ENCODE measurements around the gene ZYX. TPM values are rescaled to one million over a fixed set of nuclear protein-coding genes. Genes with fewer than 3 reads are reported as not detected.
"Not testable (repeated sequence)": the region's sequence is repeated elsewhere in the genome, so short reads cannot be mapped to it uniquely, and the experiment has no call there.

The ZYX gene
- total RNA-seq, 1 donor from 2014 or later: 171 TPM

- intact Hi-C loops (cut with micrococcal nuclease): loop anchor here (5.0 to 10.0 kb wide), 2 partner anchors 50 to 113 kb away; partner anchors contain the start of gene FAM131B
Observed at GRCh38 chr7:143415209-143415608, 34.1 kb downstream of the ZYX start.

DNA sequence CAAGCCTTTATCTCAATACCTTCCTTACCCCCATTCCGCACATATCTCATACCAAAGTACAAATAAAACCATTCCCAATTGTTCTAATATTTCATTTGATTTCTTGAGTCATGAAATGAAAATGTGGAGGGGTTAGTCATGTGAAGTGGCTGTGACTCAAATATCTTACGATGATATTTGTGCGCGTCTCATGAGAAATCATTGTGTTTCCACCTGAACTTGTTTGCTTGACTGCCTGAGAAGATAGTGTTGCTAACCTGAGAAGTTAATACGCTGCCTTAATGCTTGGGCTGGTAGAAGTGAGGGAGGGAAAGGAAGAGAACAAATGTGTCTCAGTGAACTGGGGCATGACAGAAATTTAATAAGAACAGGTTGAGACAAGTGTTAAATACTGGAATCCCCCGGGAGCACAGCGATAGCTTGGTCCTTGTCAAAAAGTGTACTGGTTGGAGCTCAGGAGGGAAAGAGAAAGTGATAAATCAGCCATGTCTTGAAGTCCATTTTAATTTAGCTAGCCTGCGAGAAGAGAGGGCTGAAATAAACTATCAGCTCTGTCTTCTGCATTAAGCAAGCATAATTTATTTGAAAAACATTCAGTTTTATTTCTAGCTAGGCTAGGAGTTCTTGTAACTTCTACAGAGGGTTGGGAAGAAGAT is 34.7 kb downstream of the ZYX start:
- intact Hi-C loops (cut with micrococcal nuclease): loop anchor here (1.0 to 10.0 kb wide), 5 partner anchors 36 to 407 kb away; partner anchors contain the start of gene FAM131B

DNA sequence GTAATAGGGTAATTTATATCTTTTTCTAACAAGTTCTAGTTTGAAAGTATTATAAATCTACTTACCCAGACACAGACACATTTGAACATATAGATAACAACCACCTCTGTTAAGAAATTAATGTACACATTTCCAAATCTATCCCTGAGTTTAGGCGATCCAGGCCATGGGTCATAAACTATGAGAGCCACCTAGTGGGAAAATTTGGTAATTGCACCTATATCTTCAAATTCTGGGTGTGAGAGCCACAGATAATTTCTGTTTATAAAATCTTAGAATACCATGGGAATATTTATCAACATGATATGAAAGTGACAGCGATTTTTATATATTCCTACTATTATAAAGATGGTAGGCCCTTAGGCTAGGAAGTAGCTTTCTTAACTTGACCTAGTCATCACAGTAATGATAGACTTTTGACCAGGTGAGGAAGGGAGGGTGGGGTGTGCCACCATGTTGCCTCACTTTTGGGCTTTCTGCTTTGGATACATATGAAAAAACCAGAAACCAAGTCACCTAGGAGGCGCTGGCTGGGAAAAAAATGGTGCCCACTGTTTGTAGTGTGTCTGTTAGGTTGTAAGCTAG is 35.5 kb downstream of the ZYX start:
- intact Hi-C loops (cut with micrococcal nuclease): loop anchor here (1.0 to 10.0 kb wide), 5 partner anchors 36 to 408 kb away; partner anchors contain the start of gene FAM131B

GRCh38 chr7:143417734-143418383 is 36.7 kb downstream of the ZYX start:
- intact Hi-C loops (cut with micrococcal nuclease): loop anchor here (2.0 to 10.0 kb wide), 3 partner anchors 53 to 409 kb away; partner anchors contain the start of gene FAM131B

- intact Hi-C loops (cut with micrococcal nuclease): loop anchor here (5.0 to 10.0 kb wide), 2 partner anchors 54 to 117 kb away; partner anchors contain the start of gene FAM131B
Observed at GRCh38 chr7:143418681-143419458, 37.7 kb downstream of the ZYX start.

DNA sequence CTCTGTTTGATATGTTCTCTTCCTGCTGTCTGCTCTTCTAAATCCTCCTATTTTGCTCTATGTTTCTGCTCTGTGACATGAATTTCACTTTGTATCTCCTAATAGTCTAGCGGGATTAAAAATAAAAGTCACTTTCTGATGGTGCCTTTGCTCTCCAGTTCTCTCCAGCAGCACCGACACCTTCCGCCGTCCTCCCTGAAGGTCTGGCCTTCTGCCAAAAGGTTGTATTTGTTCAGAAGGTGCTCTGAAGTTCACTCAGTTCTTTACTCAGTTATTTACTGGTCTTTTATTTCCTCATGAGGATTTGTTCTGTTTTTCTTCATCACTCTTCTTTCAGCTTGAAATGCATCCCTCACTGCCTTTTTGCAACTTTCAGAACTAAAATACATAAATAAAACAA is 38.7 kb downstream of the ZYX start:
- intact Hi-C loops (cut with micrococcal nuclease): loop anchor here (5.0 to 10.0 kb wide), 2 partner anchors 55 to 118 kb away; partner anchors contain the start of gene FAM131B

DNA sequence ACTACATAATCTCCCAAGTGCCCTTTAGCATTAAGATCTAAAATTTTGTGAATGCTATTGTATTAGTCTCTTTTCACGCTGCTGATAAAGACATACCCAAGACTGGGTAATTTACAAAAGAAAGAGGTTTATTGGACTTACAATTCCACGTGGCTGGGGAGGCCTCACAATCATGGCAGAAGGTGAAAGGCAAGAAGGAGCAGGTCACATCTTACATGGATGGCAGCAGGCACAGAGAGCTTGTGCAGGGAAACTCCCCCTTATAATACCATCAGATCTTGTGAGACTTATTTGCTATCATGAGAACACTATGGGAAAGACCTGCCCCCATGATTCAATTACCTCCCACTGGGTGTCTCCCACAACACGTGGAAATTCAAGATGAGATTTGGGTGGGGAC is 39.5 kb downstream of the ZYX start:
- intact Hi-C loops (cut with micrococcal nuclease): not testable (repeated sequence)

GRCh38 chr7:143422033-143422432 is 40.9 kb downstream of the ZYX start:
- intact Hi-C loops (cut with micrococcal nuclease): no loop called here

DNA sequence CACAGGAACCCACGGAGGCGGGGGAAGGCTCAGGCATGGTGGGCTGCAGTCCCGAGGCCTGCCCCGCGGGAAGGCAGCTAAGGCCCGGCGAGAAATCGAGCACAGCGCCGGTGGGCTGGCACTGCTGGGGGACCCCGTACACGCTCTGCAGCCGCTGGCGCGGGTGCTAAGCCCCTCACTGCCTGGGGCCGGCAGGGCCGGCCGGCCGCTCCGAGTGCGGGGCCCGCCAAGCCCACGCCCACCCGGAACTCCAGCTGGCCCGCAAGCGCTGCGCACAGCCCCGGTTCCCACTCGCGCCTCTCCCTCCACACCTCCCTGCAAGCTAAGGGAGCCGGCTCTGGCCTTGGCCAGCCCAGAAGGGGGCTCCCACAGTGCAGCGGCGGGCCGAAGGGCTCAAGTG is 43.3 kb downstream of the ZYX start:
- intact Hi-C loops (cut with micrococcal nuclease): not testable (repeated sequence)

DNA sequence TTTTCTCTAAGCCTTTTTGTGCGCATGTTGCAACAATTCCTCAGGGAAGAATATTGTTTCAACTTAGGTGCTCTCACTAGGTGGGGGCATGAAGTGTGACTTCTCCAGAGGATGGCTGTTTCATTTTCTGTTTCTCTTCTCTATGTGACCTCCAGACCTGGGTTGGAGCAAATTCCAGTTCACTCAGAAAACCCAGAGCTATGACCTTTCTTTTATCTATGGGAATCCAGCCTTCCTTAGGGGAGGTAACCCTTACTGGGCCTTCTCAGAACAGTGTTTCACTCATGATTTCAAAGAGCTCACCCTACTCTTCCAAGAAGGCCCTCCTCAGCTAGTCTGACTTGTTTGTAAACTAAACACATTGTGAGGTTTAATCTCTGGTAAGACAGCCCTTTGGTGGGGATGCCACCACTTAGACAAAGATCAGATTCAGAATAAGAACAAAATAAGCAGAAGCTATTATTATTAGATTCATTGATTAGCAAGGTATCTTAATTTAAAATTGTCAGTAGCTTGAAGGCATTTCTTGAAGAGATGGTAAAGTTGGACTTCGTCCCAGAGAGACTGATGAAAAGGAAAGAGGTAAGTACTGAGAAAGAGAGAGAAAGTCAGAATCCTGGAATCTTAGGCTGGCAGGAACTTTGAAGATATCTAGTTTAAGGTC is 45.5 kb downstream of the ZYX start:
- intact Hi-C loops (cut with micrococcal nuclease): no loop called here

GRCh38 chr7:143429770-143430698 is 48.9 kb downstream of the ZYX start:
- intact Hi-C loops (cut with micrococcal nuclease): no loop called here

DNA sequence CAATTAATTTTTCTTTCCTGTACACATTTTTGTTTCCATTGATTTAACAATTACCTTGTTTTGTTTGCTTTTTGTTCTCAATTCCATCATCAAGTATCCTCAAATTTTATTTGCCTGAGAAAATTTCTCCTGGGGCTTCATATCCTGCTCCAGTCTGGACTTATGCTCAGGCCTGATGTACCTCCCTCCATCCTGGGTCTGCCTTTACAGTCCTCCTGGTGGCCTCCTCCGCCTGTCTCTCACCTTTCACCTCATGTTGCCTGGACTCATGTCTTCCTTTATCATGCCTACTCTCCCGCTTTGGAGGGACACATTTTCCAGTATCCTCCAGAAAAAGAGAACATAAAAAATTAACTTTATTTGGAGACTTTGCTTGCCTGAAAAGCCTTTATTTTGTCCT is 50.0 kb downstream of the ZYX start:
- intact Hi-C loops (cut with micrococcal nuclease): no loop called here

DNA sequence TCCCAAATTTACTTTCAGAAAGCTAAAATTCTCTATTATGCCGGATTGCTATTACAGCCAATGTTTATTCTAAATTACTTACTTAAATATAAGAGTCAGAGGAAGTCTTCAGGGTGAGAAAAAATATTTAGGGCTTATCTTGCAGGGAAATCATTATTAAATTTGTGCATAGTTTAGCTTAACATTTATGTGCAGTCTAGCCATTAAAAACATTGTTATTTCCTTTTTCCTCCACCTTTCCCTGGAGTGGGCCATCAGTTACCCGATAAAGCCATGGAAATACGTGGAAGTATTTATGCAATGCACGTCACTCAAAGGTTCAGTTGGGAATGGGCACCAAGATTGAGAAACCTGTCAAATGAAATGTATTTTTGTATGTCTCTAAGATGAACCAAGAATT is 52.6 kb downstream of the ZYX start:
- intact Hi-C loops (cut with micrococcal nuclease): no loop called here

GRCh38 chr7:143434660-143435059 is 53.5 kb downstream of the ZYX start:
- intact Hi-C loops (cut with micrococcal nuclease): no loop called here

DNA sequence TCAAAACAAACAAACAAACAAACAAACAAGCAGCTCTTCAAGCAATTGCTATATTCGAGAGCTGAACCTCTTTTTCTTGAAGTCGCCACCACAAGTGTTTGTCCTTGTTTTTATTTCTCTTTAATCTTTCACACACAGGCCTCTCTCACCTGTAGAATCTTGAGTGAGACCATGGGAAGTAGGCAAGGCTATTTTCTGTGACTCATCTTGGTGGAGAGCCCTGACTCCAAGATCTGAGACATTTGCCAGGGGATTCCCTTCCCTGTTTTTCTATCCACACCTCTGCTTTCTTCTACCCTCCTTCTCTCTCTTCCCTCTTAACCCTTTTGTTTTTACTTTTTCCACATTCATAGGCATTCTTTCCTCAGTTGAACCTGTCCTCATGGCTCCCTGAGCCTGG is 54.1 kb downstream of the ZYX start:
- intact Hi-C loops (cut with micrococcal nuclease): no loop called here

DNA sequence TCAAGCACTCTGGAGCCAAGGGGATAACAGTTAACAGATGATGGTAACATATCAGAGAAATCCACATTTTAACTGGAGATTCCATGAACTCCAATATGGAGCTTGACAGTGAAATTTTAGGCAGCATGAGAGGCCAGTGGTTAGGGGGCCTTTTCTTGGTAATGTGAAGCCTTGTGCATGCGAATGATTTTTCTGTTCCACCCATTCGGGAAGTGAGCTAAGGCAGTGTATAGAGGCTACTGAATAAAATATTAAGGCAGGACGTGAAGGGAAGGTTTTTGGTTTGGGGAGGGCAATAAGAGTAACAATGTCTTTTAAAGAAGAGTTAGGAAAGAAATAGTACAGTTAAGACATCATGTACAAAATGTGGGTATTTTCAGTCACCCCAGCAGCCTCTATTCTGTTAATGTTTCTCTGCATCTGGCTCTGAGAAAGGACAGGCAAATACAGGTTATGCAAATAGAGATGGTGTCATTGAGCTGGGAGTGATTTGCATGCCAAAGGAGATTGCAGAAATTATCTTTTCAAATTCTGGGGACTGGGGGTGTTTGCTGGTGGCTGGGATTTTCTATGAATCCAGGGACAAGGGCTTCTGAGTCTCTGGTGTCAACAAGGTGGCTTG is 55.3 kb downstream of the ZYX start:
- intact Hi-C loops (cut with micrococcal nuclease): no loop called here

GRCh38 chr7:143437578-143437977 is 56.4 kb downstream of the ZYX start:
- intact Hi-C loops (cut with micrococcal nuclease): no loop called here

DNA sequence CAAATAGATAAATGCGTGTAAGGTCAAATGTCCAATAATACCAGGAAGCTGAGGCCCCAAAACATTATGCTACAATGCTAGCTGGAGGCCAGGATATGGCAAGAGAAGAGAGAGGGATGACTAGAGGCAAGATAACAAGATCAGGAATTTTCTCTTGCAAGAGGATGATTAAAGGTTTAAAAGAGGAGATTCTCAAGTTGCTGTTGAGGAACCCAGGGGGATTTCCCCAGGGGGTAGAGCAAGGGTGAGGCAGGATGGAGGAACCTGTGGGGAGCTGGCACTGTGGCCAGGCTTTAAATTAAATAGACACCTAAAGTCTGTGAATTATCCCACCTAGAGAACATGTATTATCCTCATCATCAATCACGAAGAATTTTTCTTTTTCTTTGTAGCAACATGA is 58.7 kb downstream of the ZYX start:
- intact Hi-C loops (cut with micrococcal nuclease): no loop called here
